Ovary (tissue), 9 donors: Measurements from ENCODE around the gene CD244. TPM values are rescaled to one million over a fixed set of nuclear protein-coding genes. Genes with fewer than 3 reads are reported as not detected.

ENCODE experiments used
- DNase-seq, 5 donors: peaks; one replicate each; pipeline ENCODE4 v3.0.0-alpha.2; 2019 to 2020
- H3K27ac ChIP-seq, 2 donors: fragments of 200-600 bp; one replicate each; pipeline versions ENCODE4 v1.5.1 to v1.8.0; 2019 to 2022
- H3K27me3 ChIP-seq: fragments of 200-600 bp; one replicate; pipeline ENCODE4 v1.8.0; 2022
- H3K36me3 ChIP-seq: fragments of 200-600 bp; sonication (generic); one replicate; pipeline ENCODE4 v1.5.1; 2019
- H3K4me1 ChIP-seq: one replicate; pipeline ENCODE4 v1.8.1; 2013; ENCODE audit warnings: mild to moderate bottlenecking, moderate library complexity; ENCODE audit not compliant: insufficient read depth
- H3K4me3 ChIP-seq: fragments of 200-600 bp; sonication (generic); one replicate; pipeline ENCODE4 v1.5.1; 2017
- H3K9me3 ChIP-seq, 2 donors: fragments of 200-600 bp in 1 of 2; sonication (generic) in 1 of 2; one replicate each; pipeline versions ENCODE4 v1.5.1 to v1.8.1; 2013 to 2019; ENCODE audit warnings: mild to moderate bottlenecking in 1 of 2, moderate library complexity in 1 of 2
- CTCF ChIP-seq, 3 donors: fragments of 450-650 bp in 2 of 3; fragments of 200-600 bp in 1 of 3; IDR thresholded peaks; one replicate each; pipeline versions ENCODE4 v1.5.1 to v1.8.0; 2016 to 2022; ENCODE audit warnings: antibody characterized with exemption in 3 of 3, mild to moderate bottlenecking in 1 of 3
- EP300 ChIP-seq: sonication (generic); formaldehyde crosslinking; IDR thresholded peaks from one replicate; pipeline ENCODE4 v1.6.1; 2017; ENCODE audit warnings: antibody characterized with exemption
- POLR2A ChIP-seq: fragments of 450-650 bp; IDR thresholded peaks from one replicate; pipeline ENCODE4 v1.6.1; 2017; ENCODE audit warnings: antibody characterized with exemption, mild to moderate bottlenecking, moderate library complexity
- WGBS, 3 donors: extraction: QIAGEN DNeasy Blood & Tissue Kit in 1 of 3; methylation state at CpG; one replicate each; pipeline versions ENCODE4 v1.1.5 to v1.1.7; 2013 to 2017; 5-methylcytosine and 5-hydroxymethylcytosine counted together
- intact Hi-C, 4 donors: fragments of 100-400 bp; cut with DNase I; formaldehyde crosslinking; loops; one replicate each; pipeline versions ENCODE4 v1.11.0 to v1.15.1; 2022 to 2023
- polyA plus RNA-seq, 2 donors: library from polyadenylated mRNA; stranded (reverse); fragments of 200-250 nt in 1 of 2; fragments of 350-450 nt in 1 of 2; fragmentation: Illumina TruSeq in 1 of 2; extraction: RNeasy Lipid Tissue Mini Kit (QIAGEN cat#74804) in 1 of 2; gene quantifications; one replicate each; pipeline ENCODE4 v1.2.3, GENCODE V29; 2013 to 2014
- total RNA-seq, 7 donors: library from RNA; depleted of rRNA in 2 of 7; stranded (reverse); fragments of >200 nt in 2 of 7; fragmentation: NEBNext Ultra II Directional in 3 of 7; extraction: Animal tissue kit (Norgen Biotek cat#: 25700) in 3 of 7; gene quantifications; one replicate each; pipeline versions ENCODE4 v1.1.0 to v1.2.4, GENCODE V29; 2016 to 2023
- donor health status: DM: no; HTN: no; CAD: no; lungs with moderate emphysema.
- donor health status: DM: no; HTN: no; CAD: no.
- donor health status: Bipolar disorder and iron deficiency.
- donor health status: DM: yes; HTN: yes; CAD: no.
- donor health status: DM: no; HTN: no; CAD: no.
- donor health status: DM: yes; HTN: yes; CAD: no.

CD244 gene
- total and polyA plus RNA-seq, 9 donors, result 0.45 to 3.1 (median 0.60) TPM

GRCh38 chr1:160866695-160867260 is 4.1 kb upstream of the CD244 start:
- no peaks in the 10 kb centered on the region for H3K27me3 ChIP-seq
- H3K27ac ChIP-seq, result no peak overlapping the region
- H3K36me3 ChIP-seq, result no peaks in the 10 kb centered on the region
- H3K4me3 ChIP-seq, result no peak overlapping the region
- H3K4me1 ChIP-seq, result peaks cover 9% of the 10 kb centered on the region
- intact Hi-C loops, result no loop called here
- 44 to 76% (median 73%) methylated on average over 6 of the region's 6 CpGs for WGBS, 3 donors
- no peak for DNase-seq
- TF ChIP-seq POLR2A (no peak), EP300 (no peak), CTCF (IDR thresholded peaks at IDR 0.05) (no peak)
- no peaks in the 10 kb centered on the region for H3K9me3 ChIP-seq

GRCh38 chr1:160866001-160866694 is 3.5 kb upstream of the CD244 start:
- intact Hi-C loops, result no loop called here
- H3K27ac ChIP-seq, result no peak overlapping the region
- H3K4me3 ChIP-seq, result no peak overlapping the region
- H3K36me3 ChIP-seq, result no peaks in the 10 kb centered on the region
- H3K4me1 ChIP-seq, result peaks cover 9% of the 10 kb centered on the region
- H3K27me3 ChIP-seq, result no peaks in the 10 kb centered on the region
- no peaks in the 10 kb centered on the region for H3K9me3 ChIP-seq
- no peak for TF ChIP-seq POLR2A
- no peak for TF ChIP-seq CTCF (IDR thresholded peaks at IDR 0.05)
- TF ChIP-seq EP300, result no peak
- DNase-seq, result no peak

GRCh38 chr1:160865337-160865736 is 2.6 kb upstream of the CD244 start:
- Histone ChIP-seq H3K4me1 (peaks cover 9% of the 10 kb centered on the region), H3K27me3 (no peaks in the 10 kb centered on the region), H3K4me3 (no peak overlapping the region), H3K27ac (no peak overlapping the region), H3K36me3 (no peaks in the 10 kb centered on the region), H3K9me3 (no peaks in the 10 kb centered on the region)
- DNase-seq, result no peak
- 85 to 93% (median 90%) methylated on average over 5 of the region's 5 CpGs for WGBS, 3 donors
- TF ChIP-seq EP300 (no peak), POLR2A (no peak), CTCF (IDR thresholded peaks at IDR 0.05) (no peak)
- intact Hi-C loops, result no loop called here

GRCh38 chr1:160864173-160864572 is 1.5 kb upstream of the CD244 start:
- Histone ChIP-seq H3K9me3 (no peaks in the 10 kb centered on the region), H3K36me3 (no peaks in the 10 kb centered on the region), H3K4me1 (peaks cover 9% of the 10 kb centered on the region), H3K4me3 (no peak overlapping the region), H3K27me3 (no peaks in the 10 kb centered on the region), H3K27ac (no peak overlapping the region)
- intact Hi-C loops, result no loop called here
- 4 to 14% (median 11%) methylated on average over 2 of the region's 2 CpGs for WGBS, 3 donors
- peak in 3 of 5 donors; percentile 15 to 57 (median 21) for DNase-seq
- no peak for TF ChIP-seq CTCF (IDR thresholded peaks at IDR 0.05)
- no peak for TF ChIP-seq EP300
- TF ChIP-seq POLR2A, result no peak
